Renal cortical epithelial cell (primary cell): ENCODE data around the gene PHF2. TPM values are rescaled to one million over a fixed set of nuclear protein-coding genes. Genes with fewer than 3 reads are reported as not detected.

ENCODE experiments used
- DNase-seq: peaks from one replicate; pipeline ENCODE4 v3.0.0-alpha.2; 2011; ENCODE audit warnings: low read depth
- total RNA-seq: library from RNA; depleted of rRNA; stranded (reverse); fragments of >200 nt; gene quantifications from 2 replicates; pipeline ENCODE4 v1.2.3, GENCODE V29; 2014

PHF2 gene
- total RNA-seq, 1 donor from 2014 or later, result 15.1 TPM

DNA sequence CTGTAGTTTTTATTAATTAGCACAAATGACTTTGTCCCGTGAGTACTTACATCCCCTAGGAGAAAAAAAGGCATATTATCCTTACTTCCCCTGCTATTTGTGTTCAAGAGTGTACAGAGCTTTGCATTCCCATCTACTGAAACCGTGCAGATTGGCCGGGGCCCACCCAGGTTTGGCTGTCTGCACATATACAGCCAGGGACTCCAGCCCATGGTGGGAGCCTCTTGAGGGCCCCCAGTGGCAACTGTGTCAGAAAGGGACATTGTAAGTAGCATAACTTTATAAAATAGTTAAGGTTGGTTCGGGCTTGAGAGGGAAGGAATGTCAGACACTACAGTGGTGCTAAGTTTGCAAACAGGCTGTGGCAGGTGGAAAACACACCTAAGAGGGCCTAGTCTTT, 24.7 kb downstream of the PHF2 start:
- no peak for DNase-seq

- no peak for DNase-seq
Observed at GRCh38 chr9:93601666-93602065, 25.3 kb downstream of the PHF2 start.

DNA sequence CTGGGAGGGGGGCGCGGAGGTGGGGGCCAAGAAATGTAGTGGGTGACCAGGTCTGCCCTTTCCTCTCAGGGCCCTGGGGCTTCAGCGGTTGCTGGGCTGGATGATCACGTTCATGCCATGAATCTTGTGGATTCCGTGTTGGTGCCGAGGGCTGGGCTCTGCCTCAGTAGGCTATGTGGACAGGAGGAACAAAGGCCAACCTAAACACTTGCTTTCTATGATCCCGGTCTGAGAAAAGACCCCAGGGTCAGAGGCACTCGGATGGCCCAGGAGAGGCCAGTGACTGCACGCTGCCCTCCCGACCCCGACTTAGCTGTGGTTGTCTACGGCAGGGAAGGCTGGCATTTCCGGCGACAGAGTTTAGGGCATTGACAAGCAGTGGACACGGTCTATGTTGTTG, 26.6 kb downstream of the PHF2 start:
- no peak for DNase-seq

- no peak for DNase-seq
Observed at GRCh38 chr9:93603906-93604326, 27.5 kb downstream of the PHF2 start.

GRCh38 chr9:93606187-93606586, 29.8 kb downstream of the PHF2 start:
- no peak for DNase-seq

DNA sequence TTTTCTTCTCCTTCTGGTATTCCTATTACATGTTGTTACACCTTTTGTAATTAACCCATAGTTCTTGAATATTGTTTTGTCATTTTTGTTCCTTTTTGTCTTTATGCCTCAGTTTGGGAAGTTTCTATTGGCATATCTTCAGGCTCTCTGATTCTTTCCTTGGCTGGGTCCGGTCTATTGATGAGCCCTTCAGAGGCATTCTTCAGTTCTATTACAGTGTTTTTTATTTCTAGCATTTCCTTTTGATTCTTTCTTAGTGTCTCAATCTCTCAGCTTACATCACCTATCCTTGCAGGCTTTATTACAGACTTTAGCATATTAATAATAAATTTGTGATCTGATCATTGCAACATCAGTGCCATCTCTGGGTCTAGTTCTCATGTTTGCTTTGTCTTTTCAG, 33.8 kb downstream of the PHF2 start:
- no peak for DNase-seq

DNA sequence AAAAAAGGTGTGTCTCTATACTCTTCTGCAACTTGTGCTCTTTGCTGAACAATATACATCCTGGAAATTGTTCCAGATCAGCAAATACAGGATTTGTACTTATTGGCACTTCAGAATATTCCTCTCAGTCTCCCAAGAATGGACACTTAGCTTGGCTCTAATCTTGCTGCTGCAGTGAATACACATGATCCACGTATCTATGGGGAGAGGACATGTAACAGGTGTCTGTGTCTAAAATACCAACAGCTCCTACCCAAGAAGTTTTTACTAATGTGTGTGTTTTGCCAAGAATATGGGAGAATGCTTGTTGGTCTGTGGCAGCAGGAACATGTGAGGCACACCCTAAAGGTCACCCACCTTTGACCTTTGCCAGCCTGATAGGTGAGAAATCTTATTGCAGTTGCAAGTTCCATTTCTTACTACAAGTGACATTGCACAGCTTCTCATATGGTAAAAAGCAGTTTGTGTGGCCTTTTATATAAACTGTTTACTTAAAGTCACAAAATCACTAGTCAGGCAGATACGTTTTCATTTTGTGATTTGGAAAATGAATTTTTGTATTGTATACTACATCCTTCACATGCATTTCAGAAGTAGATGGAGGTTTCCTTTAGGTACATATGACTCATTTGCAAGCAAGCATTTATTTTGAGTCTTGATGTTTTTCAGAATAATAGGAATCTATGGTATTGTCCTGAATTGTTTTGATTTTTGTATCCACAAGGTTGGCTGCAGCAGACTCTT, 35.8 kb downstream of the PHF2 start:
- DNase-seq, result no peak

DNA sequence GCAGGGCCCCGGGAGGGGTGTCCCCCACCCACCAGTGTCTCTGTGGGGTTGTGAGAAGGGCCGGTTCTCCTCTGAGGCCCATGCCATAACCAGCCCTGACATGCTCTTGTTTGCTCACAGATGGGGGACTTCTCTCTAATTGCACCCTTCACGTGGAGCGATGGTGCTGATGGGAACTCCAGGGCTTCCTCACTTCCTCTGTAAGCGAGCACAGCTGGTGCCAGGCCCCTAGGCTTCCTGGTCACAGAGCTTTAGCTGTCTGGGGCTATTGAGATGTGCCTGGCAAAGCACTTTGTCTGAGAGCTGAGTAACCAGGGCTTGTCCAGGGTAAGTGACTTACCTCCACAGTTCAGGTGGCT, 36.4 kb downstream of the PHF2 start:
- DNase-seq, result no peak

DNA sequence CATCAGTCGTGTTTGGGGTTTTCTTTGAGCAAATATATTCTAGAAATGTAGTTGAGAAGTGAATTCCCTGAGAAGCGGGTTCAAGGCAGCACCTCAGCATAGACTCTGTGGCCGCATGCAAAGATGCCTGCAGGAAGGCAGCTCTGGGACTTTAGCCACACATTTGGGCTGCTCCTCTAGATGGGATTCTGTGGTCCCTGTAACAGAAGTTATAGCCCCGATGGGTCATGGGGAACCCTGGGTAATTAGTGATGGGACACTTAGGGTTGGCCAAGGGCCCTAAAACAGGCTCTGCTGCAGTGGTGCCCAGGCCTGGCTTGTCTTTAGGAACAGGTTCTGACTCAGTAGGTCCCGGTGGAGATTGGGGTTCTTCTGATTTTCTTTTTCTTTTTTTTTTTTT, 36.8 kb downstream of the PHF2 start:
- no peak for DNase-seq

DNA sequence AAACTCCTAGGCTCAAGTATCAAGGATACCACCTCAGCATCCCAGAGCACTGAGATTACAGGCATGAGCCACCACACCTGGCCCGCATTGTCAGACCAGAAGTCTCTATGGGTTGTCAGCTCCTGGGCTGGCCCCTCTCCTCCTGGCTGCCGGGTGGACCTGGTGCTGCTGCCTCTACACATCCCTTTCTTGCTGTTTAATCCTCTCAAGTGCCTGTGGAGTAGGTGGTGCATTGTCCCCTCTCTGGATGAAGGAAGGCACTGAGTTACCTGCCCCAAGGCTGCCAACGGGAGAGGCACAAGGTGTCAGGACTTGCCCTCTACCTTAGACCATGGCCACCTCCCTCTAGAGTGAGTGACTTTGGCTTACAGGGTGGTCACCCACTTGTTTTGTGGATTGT, 37.4 kb downstream of the PHF2 start:
- no peak for DNase-seq

- DNase-seq, result no peak
Observed at GRCh38 chr9:93614830-93615468, 38.6 kb downstream of the PHF2 start.

DNA sequence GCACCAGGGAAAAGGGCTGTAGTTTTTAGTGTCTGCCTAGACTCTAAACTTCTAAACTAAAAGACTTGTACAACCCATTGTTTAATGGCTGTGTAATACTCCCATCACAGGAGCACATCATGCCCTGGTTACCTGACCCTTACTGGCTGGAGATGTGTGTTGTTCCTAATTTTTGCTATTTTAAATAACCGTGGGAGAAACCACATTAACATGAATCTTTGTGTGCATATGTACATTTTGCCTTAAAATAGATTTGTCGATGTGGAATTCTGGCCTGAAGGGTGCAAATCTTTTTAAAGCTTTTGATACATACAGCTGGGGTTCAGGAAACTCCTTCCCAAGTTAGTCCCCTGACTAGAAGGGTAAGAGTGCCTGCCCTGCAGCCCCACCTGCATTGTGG, 39.7 kb downstream of the PHF2 start:
- no peak for DNase-seq

- no peak for DNase-seq
Observed at GRCh38 chr9:93617273-93617672, 40.9 kb downstream of the PHF2 start.

- no peak for DNase-seq
Observed at GRCh38 chr9:93619272-93619775, 42.9 kb downstream of the PHF2 start.

DNA sequence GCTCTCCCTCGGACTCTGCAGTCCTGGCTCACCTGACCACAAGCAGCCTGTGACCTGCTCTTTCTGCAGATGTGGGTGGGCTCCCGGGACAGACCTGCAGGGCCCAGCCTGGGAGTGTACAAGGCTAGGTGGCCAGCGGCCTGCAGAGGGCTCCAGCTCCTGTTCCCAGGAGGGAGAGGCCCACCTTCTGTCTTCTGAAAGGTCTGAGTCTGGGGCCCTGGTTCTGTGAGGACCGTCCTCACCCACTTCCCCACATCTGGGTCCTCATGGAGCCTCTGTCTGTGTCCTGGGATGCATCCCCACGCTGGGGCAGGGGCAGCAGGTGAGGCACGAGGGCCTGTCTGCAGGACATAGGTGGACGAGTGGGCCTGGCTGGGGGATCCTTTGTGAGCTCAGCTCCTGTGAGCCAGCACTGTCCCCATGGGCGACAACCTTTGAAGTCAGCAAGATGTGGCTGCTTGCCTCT, 43.7 kb downstream of the PHF2 start:
- DNase-seq, result no peak

DNA sequence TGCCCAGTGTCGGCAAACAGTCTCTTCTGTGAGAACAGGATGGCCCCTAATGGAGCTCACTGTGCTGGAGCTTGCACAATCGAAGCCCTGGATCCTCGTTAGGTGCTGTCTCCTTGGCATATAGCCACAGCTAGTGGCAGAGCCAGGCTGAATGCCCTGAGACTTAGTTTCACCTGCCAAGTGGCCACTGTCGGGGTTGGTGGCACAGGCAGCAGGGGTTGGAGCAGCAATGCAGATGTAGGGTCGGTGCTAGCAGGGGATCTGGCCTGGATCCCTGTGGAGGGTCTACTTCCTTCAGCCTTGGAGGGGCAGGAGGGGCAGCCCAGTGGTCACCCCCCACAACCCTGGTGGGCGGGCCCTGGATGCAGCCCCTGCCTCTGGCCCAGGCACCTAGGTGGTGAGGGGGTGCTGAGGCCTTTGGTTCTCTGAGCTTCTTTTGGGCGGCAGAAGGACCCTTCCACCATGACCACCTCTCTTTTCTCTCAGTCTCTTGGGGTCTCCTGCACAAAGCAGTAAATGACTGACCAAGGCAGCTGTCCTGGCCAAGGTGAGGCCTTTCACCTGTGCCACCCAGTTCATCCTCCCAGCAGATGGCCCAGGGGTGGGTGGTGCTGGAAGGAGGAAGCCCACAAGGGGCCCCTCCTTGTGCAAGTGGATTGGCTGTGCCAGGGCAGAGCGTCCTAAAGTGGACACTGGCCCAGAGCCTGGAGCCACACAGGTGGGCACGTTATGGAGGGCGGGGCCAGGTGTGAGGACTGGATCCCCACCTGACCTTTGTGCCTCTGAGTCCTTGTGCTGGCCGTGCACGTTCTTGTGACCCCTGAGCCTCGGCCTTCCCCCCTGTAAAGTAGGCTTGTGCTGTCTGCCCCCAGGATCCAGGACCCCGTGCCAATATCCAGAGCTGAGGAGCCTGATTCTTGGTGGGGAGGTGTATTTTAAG, 44.8 kb downstream of the PHF2 start:
- DNase-seq, result no peak

DNA sequence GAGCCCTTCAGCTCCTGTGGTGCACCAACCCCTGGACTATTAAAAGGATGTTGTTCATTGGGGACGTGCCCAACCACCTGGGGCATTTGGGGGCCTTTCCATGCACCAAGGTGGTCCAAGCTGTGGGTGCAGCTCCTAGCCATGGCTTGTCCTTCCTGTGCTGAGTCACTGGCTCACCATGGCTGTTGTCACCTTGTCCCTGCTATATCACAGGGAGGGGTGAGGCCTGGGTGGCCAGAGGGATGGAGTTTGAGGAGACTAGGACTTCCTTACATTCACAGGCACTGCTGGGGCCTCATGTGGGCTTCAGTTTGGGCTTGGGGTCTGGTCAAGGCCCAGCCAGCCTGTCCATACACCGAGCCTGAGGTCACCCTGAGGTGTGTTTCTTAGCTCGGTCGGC, 45.5 kb downstream of the PHF2 start:
- DNase-seq, result no peak

- DNase-seq, result no peak
Observed at GRCh38 chr9:93622691-93623090, 46.3 kb downstream of the PHF2 start.

GRCh38 chr9:93623753-93624152, 47.4 kb downstream of the PHF2 start:
- DNase-seq, result no peak

GRCh38 chr9:93624431-93624834, 48.0 kb downstream of the PHF2 start:
- DNase-seq, result no peak

DNA sequence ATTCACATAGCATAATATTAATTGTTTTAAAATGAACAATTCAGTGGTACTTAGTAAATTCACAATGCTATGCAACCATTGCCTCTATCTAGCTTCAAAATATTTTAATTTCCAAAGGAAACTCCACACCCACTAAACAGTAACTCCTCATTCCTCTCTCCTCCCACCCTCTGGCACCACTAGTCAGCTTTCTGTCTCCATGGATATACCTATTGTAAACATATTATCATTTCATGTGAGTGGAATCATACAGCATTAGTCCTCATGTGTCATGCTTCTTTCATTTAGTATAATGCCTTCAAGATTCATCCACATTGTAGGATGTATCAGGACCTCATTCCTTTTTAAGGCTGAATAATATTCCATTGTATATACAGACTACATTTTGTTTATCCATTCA, 48.6 kb downstream of the PHF2 start:
- no peak for DNase-seq

GRCh38 chr9:93629920-93630319, 53.5 kb downstream of the PHF2 start:
- DNase-seq, result no peak
